IMR-90 (cell line): ENCODE measurements around the gene CHPT1. TPM values are rescaled to one million over a fixed set of nuclear protein-coding genes. Genes with fewer than 3 reads are reported as not detected.

ENCODE experiments used
- ATAC-seq: fragments of 200-7000 bp; cut with Tn5 transposase; 2 replicates; pipeline ENCODE4 v1.9.1; 2020; ENCODE audit warnings: low read depth, mild to moderate bottlenecking, moderate library complexity
- BruUV-seq: library from RNA; stranded (reverse); fragments of 400-500 nt; replicated peaks from 2 replicates; lab custom pipeline; 2021; lab: Mats Ljungman, UMichigan
- CTCF ChIA-PET: fragments of 300-600 bp; formaldehyde crosslinking; extraction: SDS; loops from one replicate; lab custom pipeline; 2021; ENCODE audit warnings: antibody characterized with exemption; lab: Yijun Ruan, JAX
- POLR2A ChIA-PET: fragments of 300-600 bp; sonication (Branson Sonifier 250); formaldehyde crosslinking; loops from one replicate; lab custom pipeline; 2022; ENCODE audit warnings: antibody characterized with exemption; ENCODE audit not compliant: unreplicated experiment; lab: Charles Lee
- DNase-seq: peaks from one replicate; pipeline ENCODE4 v3.0.0; 2013
- H2AFZ ChIP-seq: replicated peaks from 2 replicates; pipeline ENCODE3; 2013; ENCODE audit warnings: low read length, mild to moderate bottlenecking; ENCODE audit not compliant: poor library complexity
- H2AK5ac ChIP-seq: 2 replicates; pipeline ENCODE4 v1.6.1; 2013; ENCODE audit warnings: low read depth, low read length, inconsistent platforms
- H2AK9ac ChIP-seq: replicated peaks from 2 replicates; pipeline ENCODE3; 2013; ENCODE audit warnings: mild to moderate bottlenecking, low read depth, low read length, moderate library complexity; ENCODE audit not compliant: poor library complexity
- H2BK120ac ChIP-seq: 2 replicates; pipeline ENCODE4 v1.6.1; 2013; ENCODE audit warnings: low read depth, low read length, inconsistent platforms
- H2BK15ac ChIP-seq: 3 replicates; pipeline ENCODE4 v1.6.1; 2013; ENCODE audit warnings: low read depth, low read length, inconsistent platforms
- H2BK20ac ChIP-seq: 2 replicates; pipeline ENCODE4 v1.6.1; 2013; ENCODE audit warnings: low read depth, mild to moderate bottlenecking, inconsistent platforms, low read length, moderate library complexity
- H2BK5ac ChIP-seq: 2 replicates; pipeline ENCODE4 v1.6.1; 2013; ENCODE audit warnings: mild to moderate bottlenecking, low read depth, low read length, inconsistent platforms; ENCODE audit not compliant: poor library complexity, severe bottlenecking
- H3K14ac ChIP-seq: replicated peaks from 2 replicates; pipeline ENCODE4 v1.6.1; 2013; ENCODE audit warnings: low read depth, low read length, inconsistent platforms
- H3K18ac ChIP-seq: 2 replicates; pipeline ENCODE4 v1.6.1; 2013; ENCODE audit warnings: low read depth, low read length, control low read depth
- H3K23ac ChIP-seq: 2 replicates; pipeline ENCODE4 v1.6.1; 2013; ENCODE audit warnings: low read depth, low read length, inconsistent platforms
- H3K27ac ChIP-seq: 2 replicates; pipeline ENCODE4 v1.5.1; 2013; ENCODE audit warnings: mild to moderate bottlenecking, control low read depth, low read length; ENCODE audit not compliant: insufficient read depth
- H3K27me3 ChIP-seq: 2 replicates; pipeline ENCODE4 v1.6.1; 2013; ENCODE audit warnings: low read length; ENCODE audit not compliant: control insufficient read depth, insufficient read depth
- H3K36me3 ChIP-seq: 2 replicates; pipeline ENCODE4 v1.6.1; 2013; ENCODE audit warnings: low read length, mixed read lengths; ENCODE audit not compliant: control insufficient read depth, insufficient read depth
- H3K4ac ChIP-seq: 2 replicates; pipeline ENCODE4 v1.6.1; 2013; ENCODE audit warnings: low read depth, low read length, inconsistent platforms
- H3K4me1 ChIP-seq: 2 replicates; pipeline ENCODE4 v1.6.1; 2013; ENCODE audit warnings: low read length, mixed read lengths; ENCODE audit not compliant: control insufficient read depth, insufficient read depth
- H3K4me2 ChIP-seq: 2 replicates; pipeline ENCODE4 v1.6.1; 2013; ENCODE audit warnings: low read depth, mild to moderate bottlenecking, control low read depth, low read length, moderate library complexity
- H3K4me3 ChIP-seq: 2 replicates; pipeline ENCODE4 v1.5.1; 2013; ENCODE audit warnings: low read depth, mild to moderate bottlenecking, control low read depth, low read length, moderate library complexity; ENCODE audit not compliant: insufficient read depth
- H3K56ac ChIP-seq: 2 replicates; pipeline ENCODE4 v1.6.1; 2013; ENCODE audit warnings: low read length, inconsistent platforms; ENCODE audit not compliant: insufficient read depth; ENCODE audit errors: extremely low read depth
- H3K79me1 ChIP-seq, 2 experiments: 2 replicates each; pipeline ENCODE4 v1.6.1; 2013; ENCODE audit warnings: low read length in 2 of 2, inconsistent platforms in 1 of 2, low read depth in 1 of 2
- H3K9ac ChIP-seq: 2 replicates; pipeline ENCODE4 v1.6.1; 2013; ENCODE audit warnings: low read depth, low read length, control low read depth
- H3K9me1 ChIP-seq: 2 replicates; pipeline ENCODE4 v1.6.1; 2013; ENCODE audit warnings: low read length, inconsistent platforms; ENCODE audit not compliant: insufficient read depth
- H3K9me3 ChIP-seq: 2 replicates; pipeline ENCODE4 v1.6.1; 2013; ENCODE audit warnings: low read length; ENCODE audit not compliant: control insufficient read depth, insufficient read depth
- H4K20me1 ChIP-seq: 2 replicates; pipeline ENCODE4 v1.6.1; 2013; ENCODE audit warnings: low read length, inconsistent platforms; ENCODE audit not compliant: insufficient read depth
- H4K5ac ChIP-seq: 2 replicates; pipeline ENCODE4 v1.6.1; 2013; ENCODE audit warnings: mild to moderate bottlenecking, low read depth, low read length, control low read depth
- H4K8ac ChIP-seq, 2 experiments: 2 replicates each; pipeline ENCODE4 v1.6.1; 2013; ENCODE audit warnings: low read depth in 2 of 2, low read length in 2 of 2, control low read depth in 1 of 2, inconsistent platforms in 1 of 2
- H4K91ac ChIP-seq: 2 replicates; pipeline ENCODE4 v1.6.1; 2013; ENCODE audit warnings: low read depth, low read length, inconsistent platforms; ENCODE audit not compliant: insufficient read depth
- BHLHE40 ChIP-seq: fragments of 150-350 bp; IDR thresholded peaks from 2 replicates; pipeline ENCODE4 v1.6.1; 2016; ENCODE audit warnings: mild to moderate bottlenecking, low read depth, low read length
- RAD21 ChIP-seq: IDR thresholded peaks from 2 replicates; pipeline ENCODE4 v1.6.1; 2012; ENCODE audit warnings: low read length, improper control_type of control experiment
- RCOR1 ChIP-seq: IDR thresholded peaks from 2 replicates; pipeline ENCODE4 v1.6.1; 2012; ENCODE audit warnings: mild to moderate bottlenecking, low read length, improper control_type of control experiment; ENCODE audit not compliant: insufficient replicate concordance
- dilution Hi-C: fragments of 300-500 bp; cut with HindIII; formaldehyde crosslinking; loops from one replicate; pipeline ENCODE4 v1.14.3; 2018; ENCODE audit warnings: low sequenced_read_pairs; ENCODE audit not compliant: unreplicated experiment
- in situ Hi-C: fragments of 300-500 bp; cut with MboI; formaldehyde crosslinking; loops from 3 replicates; pipeline ENCODE4 v1.14.3; 2019; ENCODE audit warnings: low sequenced_read_pairs, inconsistent platforms, mixed read lengths
- intact Hi-C: fragments of 100-400 bp; cut with micrococcal nuclease; formaldehyde crosslinking; loops from 2 replicates; pipeline ENCODE4 v1.10.0; 2022
- polyA plus RNA-seq, 3 experiments: library from polyadenylated mRNA; depleted of rRNA; stranded (reverse); fragments of >200 nt; gene quantifications; 2 replicates each; pipeline ENCODE4 v1.2.3, GENCODE V29; 2012; ENCODE audit warnings: low replicate concordance in 1 of 3
- total RNA-seq: library from RNA; depleted of rRNA; stranded (reverse); fragments of >200 nt; gene quantifications from 2 replicates; pipeline ENCODE4 v1.2.3, GENCODE V29; 2012

CHPT1 gene
- total and polyA plus RNA-seq, 2 of the 4 experiments (the other 2 are of a cell fraction), result 8.1 to 11.7 TPM

DNA sequence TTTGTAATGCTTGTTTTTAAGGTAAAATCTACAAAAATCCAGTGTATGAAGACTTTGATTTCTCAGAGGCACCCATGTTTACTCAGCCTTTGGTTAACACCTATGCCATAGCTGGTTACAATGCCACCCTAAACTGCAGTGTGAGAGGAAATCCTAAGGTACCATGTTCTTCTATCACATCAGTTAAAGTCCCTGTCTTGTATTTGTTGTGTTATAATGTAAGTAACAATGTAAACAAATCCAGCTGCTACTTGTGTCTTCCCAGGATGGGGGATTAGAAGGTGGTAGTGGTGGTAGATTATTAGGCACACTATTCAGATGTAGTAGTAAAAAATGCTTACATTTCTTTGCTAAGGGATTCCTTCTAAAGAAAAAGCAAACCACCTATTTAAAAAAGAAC, 19.4 kb upstream of the CHPT1 start:
- H2AK5ac ChIP-seq, result no peak overlapping the region
- H3K9ac ChIP-seq, result no peak overlapping the region
- ATAC-seq (no peak), DNase-seq (no peak)
- no peak overlapping the region for H2BK15ac ChIP-seq
- no peak overlapping the region for H2AFZ ChIP-seq
- no peak overlapping the region for H3K23ac ChIP-seq
- H3K4me2 ChIP-seq, result no peak overlapping the region
- H3K9me1 ChIP-seq, result no peaks in the 10 kb centered on the region
- no peak overlapping the region for H2AK9ac ChIP-seq
- H3K18ac ChIP-seq, result no peak overlapping the region
- no peaks in the 10 kb centered on the region for H3K9me3 ChIP-seq
- TF ChIP-seq RAD21 (no peak), BHLHE40 (no peak), RCOR1 (no peak)
- in situ Hi-C loops (no loop called here), intact Hi-C loops (no loop called here), dilution Hi-C loops (no loop called here)
- CTCF ChIA-PET, result no interaction called here
- H3K4me3 ChIP-seq, result no peak overlapping the region
- H3K79me1 ChIP-seq, result no peaks in the 10 kb centered on the region
- no peak overlapping the region for H4K91ac ChIP-seq
- H4K8ac ChIP-seq, result no peak overlapping the region
- no peak overlapping the region for H3K56ac ChIP-seq
- no peak overlapping the region for H2BK120ac ChIP-seq
- H3K27me3 ChIP-seq, result peaks cover 1% of the 10 kb centered on the region; the same call in 1 of the 2 replicates
- no peak overlapping the region for H2BK20ac ChIP-seq
- no peaks in the 10 kb centered on the region for H3K36me3 ChIP-seq
- H3K4ac ChIP-seq, result no peak overlapping the region
- H4K5ac ChIP-seq, result no peak overlapping the region
- POLR2A ChIA-PET, result no interaction called here
- H2BK5ac ChIP-seq, result no peak overlapping the region
- no peaks in the 10 kb centered on the region for H4K20me1 ChIP-seq
- H3K4me1 ChIP-seq, result no peaks in the 10 kb centered on the region
- H3K14ac ChIP-seq, result no peak overlapping the region
- no peak overlapping the region for H3K27ac ChIP-seq
- no TSS peak for BruUV-seq
